B cell (primary cell): Measurements from ENCODE around the gene IGFALS. TPM values are rescaled to one million over a fixed set of nuclear protein-coding genes. Genes with fewer than 3 reads are reported as not detected.

Experiments used
- ATAC-seq: fragments of 200-7000 bp; cut with Tn5 transposase; one replicate; pipeline ENCODE4 v1.10.0; 2021; ENCODE audit warnings: low read depth, mild to moderate bottlenecking, moderate number of reproducible peaks, moderate library complexity
- CTCF ChIA-PET: fragments of 350-600 bp; sonication (Branson Sonifier 250); formaldehyde crosslinking; loops from one replicate; lab custom pipeline; 2021; ENCODE audit warnings: antibody characterized with exemption, inconsistent platforms; lab: Charles Lee
- POLR2A ChIA-PET: fragments of 350-600 bp; sonication (Branson Sonifier 250); formaldehyde crosslinking; loops from one replicate; lab custom pipeline; 2021; ENCODE audit warnings: antibody characterized with exemption; lab: Charles Lee
- DNase-seq: peaks from one replicate; pipeline ENCODE4 v3.0.0; 2013
- H2AFZ ChIP-seq: 2 replicates; pipeline ENCODE4 v1.6.1; 2012; ENCODE audit warnings: mild to moderate bottlenecking, low read depth, low read length; ENCODE audit not compliant: insufficient read depth, poor library complexity, severe bottlenecking
- H3K27ac ChIP-seq, 2 donors: 1 replicate in 1 of 2; 2 replicates in 1 of 2; pipeline ENCODE4 v1.5.1; 2012 to 2013; ENCODE audit warnings: low read length in 2 of 2, mild to moderate bottlenecking in 2 of 2, moderate library complexity in 1 of 2
- H3K27me3 ChIP-seq, 4 experiments: fragments of 200-600 bp in 1 of 4; sonication (generic) in 1 of 4; replicated peaks in 1 of 4; 1 replicate in 2 of 4; 2 replicates in 2 of 4; pipeline versions ENCODE4 v1.6.1 to v1.7.0; 2013 to 2016; ENCODE audit warnings: low read length in 3 of 4, mild to moderate bottlenecking in 2 of 4, mixed read lengths in 1 of 4, moderate library complexity in 1 of 4; ENCODE audit not compliant: insufficient read depth in 4 of 4, control insufficient read depth in 3 of 4; ENCODE audit errors: control extremely low read depth in 1 of 4
- H3K36me3 ChIP-seq, 2 experiments: replicated peaks in 1 of 2; 1 replicate in 1 of 2; 2 replicates in 1 of 2; pipeline versions ENCODE4 v1.6.1 to v1.7.1; 2013; ENCODE audit warnings: low read length in 1 of 2; ENCODE audit not compliant: insufficient read depth in 2 of 2, control insufficient read depth in 1 of 2; ENCODE audit errors: control extremely low read depth in 1 of 2, extremely low read depth in 1 of 2
- H3K4me1 ChIP-seq, 2 donors: fragments of 200-600 bp in 1 of 2; sonication (generic) in 1 of 2; 1 replicate in 1 of 2; 2 replicates in 1 of 2; pipeline versions ENCODE4 v1.5.1 to v1.6.1; 2013 to 2017; ENCODE audit warnings: low read length in 2 of 2; ENCODE audit not compliant: control insufficient read depth in 2 of 2, insufficient read depth in 2 of 2
- H3K4me2 ChIP-seq: replicated peaks from 2 replicates; pipeline ENCODE3; 2012; ENCODE audit warnings: mild to moderate bottlenecking, low read depth, low read length; ENCODE audit not compliant: poor library complexity, severe bottlenecking
- H3K4me3 ChIP-seq, 5 experiments: fragments of 200-600 bp in 1 of 5; sonication (generic) in 1 of 5; 1 replicate in 3 of 5; 2 replicates in 2 of 5; pipeline versions ENCODE4 v1.5.1 to v1.7.0; 2011 to 2016; ENCODE audit warnings: low read length in 4 of 5, mild to moderate bottlenecking in 4 of 5, low read depth in 2 of 5, control low read depth in 1 of 5, moderate library complexity in 1 of 5; ENCODE audit not compliant: insufficient read depth in 1 of 5; ENCODE audit errors: control extremely low read depth in 1 of 5, extremely low read depth in 1 of 5
- H3K79me2 ChIP-seq: fragments of 200-600 bp; sonication (generic); one replicate; pipeline ENCODE4 v1.6.0; 2016; ENCODE audit warnings: low read length; ENCODE audit not compliant: control insufficient read depth, insufficient read depth
- H3K9ac ChIP-seq: fragments of 200-600 bp; sonication (generic); 2 replicates; pipeline ENCODE4 v1.6.1; 2017; ENCODE audit warnings: mild to moderate bottlenecking, low read length, moderate library complexity
- H3K9me3 ChIP-seq, 3 donors: one replicate each; pipeline versions ENCODE4 v1.6.1 to v1.7.1; 2013; ENCODE audit warnings: low read length in 2 of 3; ENCODE audit not compliant: control insufficient read depth in 2 of 3, insufficient read depth in 1 of 3; ENCODE audit errors: control extremely low read depth in 1 of 3
- H4K20me1 ChIP-seq: 2 replicates; pipeline ENCODE4 v1.6.0; 2012; ENCODE audit warnings: mild to moderate bottlenecking, low read length; ENCODE audit not compliant: insufficient read depth, control insufficient read depth, poor library complexity, severe bottlenecking
- H3K27ac Mint-ChIP-seq: one replicate; pipeline ENCODE4 v1.8.0; 2021; ENCODE audit warnings: mixed read lengths
- H3K27me3 Mint-ChIP-seq: one replicate; pipeline ENCODE4 v1.8.0; 2021; ENCODE audit warnings: mixed read lengths
- H3K4me1 Mint-ChIP-seq: one replicate; pipeline ENCODE4 v1.8.0; 2021; ENCODE audit warnings: mixed read lengths
- H3K4me3 Mint-ChIP-seq: one replicate; pipeline ENCODE4 v1.8.0; 2021; ENCODE audit warnings: mixed read lengths
- H3K9me3 Mint-ChIP-seq: one replicate; pipeline ENCODE4 v1.8.0; 2022; ENCODE audit warnings: mixed read lengths; ENCODE audit not compliant: insufficient read depth
- CTCF ChIP-seq: fragments of 200-600 bp; IDR thresholded peaks from one replicate; pipeline ENCODE4 v1.8.0; 2022; ENCODE audit warnings: antibody characterized with exemption, mild to moderate bottlenecking
- EZH2 ChIP-seq: IDR thresholded peaks from 2 replicates; pipeline ENCODE4 v1.6.1; 2012; ENCODE audit warnings: borderline replicate concordance, low read depth, mild to moderate bottlenecking, moderate library complexity, low read length; ENCODE audit not compliant: insufficient read depth, poor library complexity, severe bottlenecking
- WGBS: methylation state at CpG from one replicate; pipeline ENCODE4 v1.1.5; 2013; ENCODE audit warnings: missing lambda C conversion rate; ENCODE audit not compliant: insufficient coverage; 5-methylcytosine and 5-hydroxymethylcytosine counted together
- intact Hi-C: fragments of 100-400 bp; cut with micrococcal nuclease; formaldehyde crosslinking; loops from one replicate; pipeline ENCODE4 v1.10.0; 2022
- polyA plus RNA-seq: library from polyadenylated mRNA; depleted of rRNA; stranded (reverse); fragments of >200 nt; gene quantifications from 2 replicates; pipeline ENCODE4 v1.2.3, GENCODE V29; 2012
- total RNA-seq, 2 donors: library from RNA; stranded (reverse); fragments of 120-200 nt in 1 of 2; gene quantifications; 1 replicate in 1 of 2; 2 replicates in 1 of 2; pipeline versions ENCODE4 v1.2.3 to v1.2.4, GENCODE V29; 2013 to 2022

The IGFALS gene
- total and polyA plus RNA-seq, 2 donors (not counting 1 experiment from before 2014, with no cell fraction given) = 0.49 TPM; not detected in 1

- Histone ChIP-seq H3K4me1 (peaks cover 22 to 32% of the 10 kb centered on the region in 2 donors), H3K36me3 (peaks cover 0 to 35% of the 10 kb centered on the region in 2 experiments), H3K9ac (peak overlapping the region; percentile 84), H4K20me1 (peaks cover 43% of the 10 kb centered on the region), H2AFZ (peak overlapping the region; percentile 75), H3K4me3 (peak overlapping the region in 4 of 5 experiments; percentile 68 to 87 (median 83)), H3K27ac (peak overlapping the region; percentile 15 to 72), H3K9me3 (no peaks in the 10 kb centered on the region), H3K79me2 (peaks cover 25% of the 10 kb centered on the region), H3K4me2 (peak overlapping the region; percentile 99), H3K27me3 (no peaks in the 10 kb centered on the region)
- no peak for TF ChIP-seq CTCF
- TF ChIP-seq EZH2 = no peak
- peak; percentile 80 for DNase-seq
- Mint-ChIP-seq H3K27me3 (no peaks in the 10 kb centered on the region), H3K4me1 (peaks cover 24% of the 10 kb centered on the region), H3K27ac (peak overlapping the region; percentile 75), H3K4me3 (peak overlapping the region; percentile 95), H3K9me3 (no peaks in the 10 kb centered on the region)
- peak; percentile 16 for ATAC-seq
- intact Hi-C loops = loop anchor here (1.0 to 5.0 kb wide), 3 partner anchors 92 to 358 kb away; partner anchors contain the start of genes JPT2 and UNKL
- WGBS = 22% methylated on average over 81 of the region's 81 CpGs
- CTCF ChIA-PET = interaction anchor here (1.0 to 3.2 kb wide), 2 partner anchors 12 to 64 kb away, joined by 4 to 15 read pairs; partner anchors contain the start of genes MAPK8IP3, NUBP2 and SPSB3
- POLR2A ChIA-PET = interaction anchor here (0.6 to 4.4 kb wide), 5 partner anchors 10 to 349 kb away, joined by 3 to 27 read pairs (median 9); partner anchors contain the start of genes MAPK8IP3, NUBP2 and SPSB3
Measured at GRCh38 chr16:1770328-1771187, 22.9 kb downstream of the IGFALS start.
